GM12878 (cell line): ENCODE data around the gene CTIF.

Experiments
- KAT2A ChIP-seq: conservative IDR thresholded peaks from 2 replicates; pipeline ENCODE4 v1.6.1; 2011; ENCODE audit warnings: low read depth, low read length; ENCODE audit not compliant: control insufficient read depth
- MYC ChIP-seq: IDR thresholded peaks from 2 replicates; pipeline ENCODE4 v1.6.1; 2011; ENCODE audit warnings: mild to moderate bottlenecking, low read length, moderate library complexity, inconsistent platforms; ENCODE audit not compliant: insufficient read depth, insufficient replicate concordance, insufficient read length, severe bottlenecking
- POLR2A ChIP-seq: IDR thresholded peaks from 2 replicates; pipeline ENCODE4 v1.6.1; 2011; ENCODE audit warnings: low read depth, mild to moderate bottlenecking, low read length
- TF ChIP-seq, protein P1 (sequence below): fragments of 450-650 bp; IDR thresholded peaks from 2 replicates; pipeline ENCODE4 v1.6.1; 2017; ENCODE audit warnings: borderline replicate concordance
- TF ChIP-seq, protein P2 (sequence below): IDR thresholded peaks from 2 replicates; pipeline ENCODE4 v1.6.1; 2011; ENCODE audit warnings: borderline replicate concordance, low read depth, mild to moderate bottlenecking, moderate library complexity, mixed read lengths, low read length; ENCODE audit not compliant: insufficient read depth; ENCODE audit errors: extremely low read length
- TF ChIP-seq, protein P3 (sequence below), 3 experiments: IDR thresholded peaks in 2 of 3; conservative IDR thresholded peaks in 1 of 3; 2 replicates each; pipeline ENCODE4 v1.5.1; 2011; ENCODE audit warnings: low read depth in 3 of 3, low read length in 3 of 3, mild to moderate bottlenecking in 3 of 3, control low read depth in 2 of 3, moderate library complexity in 2 of 3, inconsistent platforms in 1 of 3, mixed read lengths in 1 of 3; ENCODE audit not compliant: control insufficient read depth in 2 of 3, insufficient read depth in 1 of 3; ENCODE audit errors: extremely low read depth in 1 of 3

DNA sequence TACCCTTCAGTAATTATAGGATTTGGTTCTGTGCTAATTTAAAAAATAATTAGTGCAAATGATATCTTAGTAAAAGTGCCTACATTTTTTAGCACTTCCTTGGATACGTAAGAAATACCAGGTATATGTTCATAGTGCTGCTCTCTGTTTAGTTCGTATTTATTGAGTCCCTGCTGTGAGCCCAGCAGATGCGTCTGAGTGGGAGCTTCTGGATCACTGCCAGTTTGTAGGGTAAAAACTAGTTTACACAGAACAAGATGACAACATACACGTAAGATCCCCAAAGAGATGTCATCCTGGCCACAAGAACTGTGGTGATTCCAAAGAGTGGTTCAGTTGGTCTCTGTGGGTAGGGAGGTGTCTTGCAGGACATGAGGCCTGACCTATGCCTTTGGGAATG is 103.2 kb downstream of the CTIF start:
- TF ChIP-seq KAT2A (no peak), MYC (no peak), POLR2A (no peak)
- TF ChIP-seq, protein P1, sequence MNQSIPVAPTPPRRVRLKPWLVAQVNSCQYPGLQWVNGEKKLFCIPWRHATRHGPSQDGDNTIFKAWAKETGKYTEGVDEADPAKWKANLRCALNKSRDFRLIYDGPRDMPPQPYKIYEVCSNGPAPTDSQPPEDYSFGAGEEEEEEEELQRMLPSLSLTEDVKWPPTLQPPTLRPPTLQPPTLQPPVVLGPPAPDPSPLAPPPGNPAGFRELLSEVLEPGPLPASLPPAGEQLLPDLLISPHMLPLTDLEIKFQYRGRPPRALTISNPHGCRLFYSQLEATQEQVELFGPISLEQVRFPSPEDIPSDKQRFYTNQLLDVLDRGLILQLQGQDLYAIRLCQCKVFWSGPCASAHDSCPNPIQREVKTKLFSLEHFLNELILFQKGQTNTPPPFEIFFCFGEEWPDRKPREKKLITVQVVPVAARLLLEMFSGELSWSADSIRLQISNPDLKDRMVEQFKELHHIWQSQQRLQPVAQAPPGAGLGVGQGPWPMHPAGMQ: no peak
- TF ChIP-seq, protein P2, sequence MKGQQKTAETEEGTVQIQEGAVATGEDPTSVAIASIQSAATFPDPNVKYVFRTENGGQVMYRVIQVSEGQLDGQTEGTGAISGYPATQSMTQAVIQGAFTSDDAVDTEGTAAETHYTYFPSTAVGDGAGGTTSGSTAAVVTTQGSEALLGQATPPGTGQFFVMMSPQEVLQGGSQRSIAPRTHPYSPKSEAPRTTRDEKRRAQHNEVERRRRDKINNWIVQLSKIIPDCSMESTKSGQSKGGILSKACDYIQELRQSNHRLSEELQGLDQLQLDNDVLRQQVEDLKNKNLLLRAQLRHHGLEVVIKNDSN: no peak
- TF ChIP-seq, protein P3, sequence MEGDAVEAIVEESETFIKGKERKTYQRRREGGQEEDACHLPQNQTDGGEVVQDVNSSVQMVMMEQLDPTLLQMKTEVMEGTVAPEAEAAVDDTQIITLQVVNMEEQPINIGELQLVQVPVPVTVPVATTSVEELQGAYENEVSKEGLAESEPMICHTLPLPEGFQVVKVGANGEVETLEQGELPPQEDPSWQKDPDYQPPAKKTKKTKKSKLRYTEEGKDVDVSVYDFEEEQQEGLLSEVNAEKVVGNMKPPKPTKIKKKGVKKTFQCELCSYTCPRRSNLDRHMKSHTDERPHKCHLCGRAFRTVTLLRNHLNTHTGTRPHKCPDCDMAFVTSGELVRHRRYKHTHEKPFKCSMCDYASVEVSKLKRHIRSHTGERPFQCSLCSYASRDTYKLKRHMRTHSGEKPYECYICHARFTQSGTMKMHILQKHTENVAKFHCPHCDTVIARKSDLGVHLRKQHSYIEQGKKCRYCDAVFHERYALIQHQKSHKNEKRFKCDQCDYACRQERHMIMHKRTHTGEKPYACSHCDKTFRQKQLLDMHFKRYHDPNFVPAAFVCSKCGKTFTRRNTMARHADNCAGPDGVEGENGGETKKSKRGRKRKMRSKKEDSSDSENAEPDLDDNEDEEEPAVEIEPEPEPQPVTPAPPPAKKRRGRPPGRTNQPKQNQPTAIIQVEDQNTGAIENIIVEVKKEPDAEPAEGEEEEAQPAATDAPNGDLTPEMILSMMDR (IDR thresholded peaks at IDR 0.05 in 2 of 3, conservative IDR thresholded peaks at IDR 0.05 in 1 of 3; ENCODE audit: control insufficient read depth in 2 of 3, extremely low read depth in 1 of 3, insufficient read depth in 1 of 3, low read depth in 3 of 3, low read length in 3 of 3): no peak
